GM18507 (cell line): Measurements from ENCODE around the gene TBX10.
"Not testable (repeated sequence)": the region's sequence is repeated elsewhere in the genome, so short reads cannot be mapped to it uniquely, and the experiment has no call there.

Experiments used
- DNase-seq: peaks from one replicate; pipeline ENCODE4 v3.0.0; 2011; ENCODE audit warnings: low read depth; ENCODE audit not compliant: insufficient read length; ENCODE audit errors: extremely low spot score
- FAIRE-seq: peaks from 2 replicates; lab custom pipeline; 2011; peaks lifted over from hg19 to GRCh38; lab: Jason Lieb, UNC

The TBX10 gene

GRCh38 chr11:67648140-67648795 is 8.7 kb upstream of the TBX10 start:
- DNase-seq (no peak), FAIRE-seq (peak; percentile 91)

- DNase-seq (no peak), FAIRE-seq (no peak)
These were observed 7.9 kb upstream of the TBX10 start for GRCh38 chr11:67647471-67647870.

GRCh38 chr11:67646535-67647336 is 7.2 kb upstream of the TBX10 start:
- DNase-seq: no peak

DNA sequence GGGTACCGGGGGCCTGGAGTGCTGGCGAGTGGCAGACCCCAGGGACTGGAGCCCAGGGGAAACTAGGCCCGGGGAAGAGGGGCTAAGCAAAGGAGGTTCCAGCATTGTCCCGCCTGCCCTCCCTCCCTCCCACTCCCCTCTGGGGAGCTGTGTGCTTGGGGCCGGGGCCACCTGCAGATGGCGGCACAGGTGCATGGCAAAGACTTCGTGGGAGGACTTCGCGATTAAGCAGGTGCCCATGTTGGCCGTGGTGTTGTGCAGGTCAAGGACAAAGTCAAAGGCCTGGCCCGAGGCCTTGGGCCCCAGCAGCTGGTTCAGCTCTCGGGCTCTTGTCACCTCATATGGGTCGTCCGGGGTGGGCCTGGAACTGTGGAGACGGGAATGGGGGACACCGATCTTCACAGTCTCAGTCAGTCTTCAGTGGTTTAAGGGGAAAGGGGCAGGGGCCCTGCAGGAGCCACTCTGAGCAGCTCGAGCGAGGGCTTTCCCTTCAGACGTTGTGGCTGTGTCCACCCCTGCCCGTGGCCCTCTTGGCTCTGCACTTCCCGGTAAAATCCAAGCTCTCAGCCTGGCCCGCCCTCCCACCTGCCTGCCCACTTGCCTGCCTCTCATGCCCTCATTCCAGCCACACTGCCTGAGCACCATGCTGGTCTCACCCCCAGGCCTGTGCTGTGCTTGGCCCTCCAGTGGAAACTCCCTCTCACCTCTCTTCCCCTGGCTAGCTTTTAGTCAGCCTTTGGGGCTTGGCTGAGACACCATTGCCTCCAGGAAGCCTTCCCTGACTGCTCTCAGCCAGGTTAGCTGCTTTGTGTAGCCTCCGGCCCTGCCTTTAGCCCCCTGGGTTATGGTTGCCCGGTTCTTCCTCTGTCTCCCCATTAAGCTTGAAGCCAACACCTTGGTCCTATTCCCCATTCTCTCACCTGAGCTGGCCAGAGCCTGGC is 6.2 kb upstream of the TBX10 start:
- DNase-seq (no peak), FAIRE-seq (peak; percentile 46)

More at GRCh38 chr11:67646535-67647336, 7.2 kb upstream of the TBX10 start:
- peak; percentile 95 for FAIRE-seq

DNA sequence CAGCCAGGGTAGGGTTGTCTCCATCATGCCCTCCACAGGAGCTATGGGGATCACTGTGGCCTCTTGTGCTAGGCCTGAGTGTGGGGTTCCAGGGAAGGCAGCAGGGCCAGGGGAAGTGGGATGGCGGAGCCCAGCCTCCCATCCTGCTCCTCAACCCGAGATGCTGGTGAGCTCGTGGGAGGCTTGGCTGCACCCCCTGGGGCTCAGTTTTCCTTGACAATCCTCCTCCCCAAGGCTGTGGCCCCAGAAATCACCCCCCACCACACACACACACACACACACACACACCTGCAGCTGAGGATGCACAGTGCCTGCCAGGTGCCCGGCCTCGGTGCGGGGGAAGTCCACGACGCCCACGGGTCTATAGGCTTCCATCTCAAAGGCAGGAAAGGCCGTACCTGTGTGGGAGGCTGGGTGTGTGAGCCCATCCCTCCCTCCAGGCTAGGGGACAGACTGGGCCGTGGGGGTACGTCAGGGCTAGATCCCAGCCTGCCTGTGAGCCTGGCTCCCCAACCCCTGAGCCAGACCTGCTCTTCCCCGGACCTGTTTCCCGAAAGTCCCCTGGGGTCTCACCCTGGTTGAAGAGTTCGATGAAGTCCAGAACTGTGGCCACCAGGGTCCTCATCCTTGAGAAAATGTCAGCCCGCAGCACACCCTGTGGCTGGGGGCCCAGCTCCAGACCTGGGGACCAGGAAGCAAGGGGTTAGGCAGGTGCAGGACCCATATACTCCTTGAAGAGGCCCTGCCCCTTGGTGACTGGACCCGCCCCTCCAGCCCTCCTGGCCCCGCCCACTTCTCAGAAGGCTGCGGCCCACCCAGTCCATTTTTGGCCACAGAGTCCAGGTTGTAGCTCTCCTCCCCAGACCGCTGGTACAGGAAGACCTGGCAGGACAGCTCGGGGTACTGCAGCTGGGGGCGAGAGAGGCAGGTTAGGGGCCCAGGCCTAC is 5.2 kb upstream of the TBX10 start:
- FAIRE-seq: no peak

GRCh38 chr11:67644042-67644441 is 4.5 kb upstream of the TBX10 start:
- DNase-seq (no peak), FAIRE-seq (no peak)

More for the DNA sequence above, 5.2 kb upstream of the TBX10 start:
- no peak for DNase-seq

DNA sequence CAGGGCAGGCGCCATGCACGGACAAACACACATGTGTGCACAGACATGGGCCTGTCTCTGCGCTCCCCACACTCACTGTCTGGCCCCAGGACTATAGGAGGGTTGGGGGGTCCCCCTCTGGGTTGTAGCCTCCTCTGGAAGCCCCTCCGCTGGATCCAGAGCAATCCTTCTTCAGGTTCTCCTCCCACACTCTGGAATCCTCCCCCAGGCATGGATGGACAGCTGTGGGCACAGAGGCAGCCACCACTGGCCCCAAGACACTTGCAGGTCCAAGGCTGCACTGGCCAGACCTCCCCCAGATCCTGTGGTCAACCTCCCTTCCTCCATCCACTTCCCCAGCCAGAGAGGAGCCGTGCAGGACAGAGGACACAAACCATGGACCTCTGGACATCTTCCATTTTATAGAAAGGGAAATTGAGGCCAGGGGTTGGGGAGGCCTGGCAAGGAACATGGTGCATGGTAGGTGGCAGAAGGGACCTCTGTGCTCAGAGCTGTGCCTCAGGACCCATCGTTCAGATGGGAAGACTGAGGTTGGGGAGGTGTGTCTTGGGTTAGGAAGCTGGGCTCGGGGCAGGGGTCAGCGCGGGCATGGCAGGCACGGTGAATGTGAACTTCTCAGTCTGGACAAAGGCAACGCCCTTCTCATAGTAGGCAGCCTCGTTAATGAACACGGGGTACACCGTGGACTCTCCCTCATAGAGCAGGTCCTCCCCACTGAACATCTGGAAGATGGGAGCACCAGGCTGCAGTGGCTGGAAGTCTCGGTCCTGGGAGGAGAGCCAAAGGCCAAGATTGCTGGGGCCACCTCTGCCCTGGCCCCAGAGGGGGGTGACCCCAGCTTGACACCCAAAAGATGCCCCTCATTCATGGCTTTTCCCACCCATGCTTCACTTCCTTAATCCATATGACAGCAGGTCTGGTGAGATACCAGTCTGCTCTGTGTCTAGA is 2.9 kb upstream of the TBX10 start:
- no peak for FAIRE-seq
- DNase-seq: no peak

- no peak for DNase-seq
- no peak for FAIRE-seq
These were observed 2.0 kb upstream of the TBX10 start for GRCh38 chr11:67641338-67642172.

DNA sequence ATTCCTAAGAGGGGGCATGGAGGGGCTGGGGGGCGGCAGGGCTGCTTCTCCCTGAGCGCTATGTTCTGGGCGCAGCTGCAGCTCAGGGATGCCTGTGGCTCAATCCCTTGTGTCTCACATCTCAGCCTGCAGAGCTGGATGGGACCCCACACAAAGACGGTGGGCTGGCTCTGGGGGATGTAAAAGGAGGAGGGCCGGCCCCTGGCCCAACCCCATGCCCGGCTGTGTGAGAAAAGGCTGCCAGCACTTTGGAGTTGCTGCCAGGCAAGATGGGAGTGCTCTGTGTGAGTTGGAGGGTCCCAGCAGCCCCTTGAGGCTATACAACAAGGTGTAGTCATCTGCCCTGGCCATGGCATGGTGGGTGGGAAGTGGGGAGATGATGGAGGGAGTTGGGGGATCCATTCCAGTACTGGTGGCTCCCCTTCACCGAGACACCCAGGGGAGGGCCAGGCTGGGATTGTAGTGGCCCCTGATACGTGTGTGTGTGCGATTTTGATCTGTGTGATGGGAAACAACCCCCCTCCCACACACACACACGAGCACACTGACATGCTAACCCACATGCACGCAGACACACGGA is 1.3 kb upstream of the TBX10 start:
- no peak for FAIRE-seq
- no peak for DNase-seq

DNA sequence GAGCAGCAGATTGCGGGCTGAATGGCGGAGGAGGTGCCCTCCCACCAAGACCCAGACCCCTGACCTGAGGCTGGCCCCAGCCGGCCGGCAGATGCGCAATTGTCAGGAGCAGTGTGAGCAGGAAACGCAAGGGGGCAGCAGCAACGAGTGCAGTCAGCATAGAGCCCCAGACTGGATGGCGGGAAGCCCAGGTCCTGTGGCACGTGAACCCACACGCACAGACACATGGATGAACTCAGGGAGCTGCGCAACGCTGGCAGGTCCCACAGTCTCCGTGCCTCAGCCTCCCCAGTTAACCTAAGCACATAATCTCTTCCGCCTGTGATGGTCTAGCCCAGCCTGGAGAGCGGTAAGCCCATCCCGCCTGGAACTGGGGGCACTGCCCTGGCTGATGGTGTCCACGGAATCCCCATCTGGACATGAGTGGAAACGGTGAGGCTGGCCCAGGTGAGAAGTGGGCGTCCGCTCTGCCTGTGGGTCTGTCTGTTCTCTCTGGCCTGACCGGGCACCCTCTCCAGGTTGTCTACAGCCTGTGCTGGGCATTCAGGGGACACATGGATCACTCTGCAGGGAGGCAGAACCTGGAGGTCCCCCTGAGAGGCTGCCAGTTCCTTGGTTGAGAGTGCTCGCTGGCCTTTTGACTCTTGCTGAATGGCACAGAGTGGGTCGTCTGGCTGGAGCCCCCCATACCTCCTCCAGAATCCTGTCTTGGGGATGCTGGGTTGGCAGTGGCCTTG is 626 bp upstream of the TBX10 start:
- peak; percentile 71 for FAIRE-seq
- DNase-seq: no peak

DNA sequence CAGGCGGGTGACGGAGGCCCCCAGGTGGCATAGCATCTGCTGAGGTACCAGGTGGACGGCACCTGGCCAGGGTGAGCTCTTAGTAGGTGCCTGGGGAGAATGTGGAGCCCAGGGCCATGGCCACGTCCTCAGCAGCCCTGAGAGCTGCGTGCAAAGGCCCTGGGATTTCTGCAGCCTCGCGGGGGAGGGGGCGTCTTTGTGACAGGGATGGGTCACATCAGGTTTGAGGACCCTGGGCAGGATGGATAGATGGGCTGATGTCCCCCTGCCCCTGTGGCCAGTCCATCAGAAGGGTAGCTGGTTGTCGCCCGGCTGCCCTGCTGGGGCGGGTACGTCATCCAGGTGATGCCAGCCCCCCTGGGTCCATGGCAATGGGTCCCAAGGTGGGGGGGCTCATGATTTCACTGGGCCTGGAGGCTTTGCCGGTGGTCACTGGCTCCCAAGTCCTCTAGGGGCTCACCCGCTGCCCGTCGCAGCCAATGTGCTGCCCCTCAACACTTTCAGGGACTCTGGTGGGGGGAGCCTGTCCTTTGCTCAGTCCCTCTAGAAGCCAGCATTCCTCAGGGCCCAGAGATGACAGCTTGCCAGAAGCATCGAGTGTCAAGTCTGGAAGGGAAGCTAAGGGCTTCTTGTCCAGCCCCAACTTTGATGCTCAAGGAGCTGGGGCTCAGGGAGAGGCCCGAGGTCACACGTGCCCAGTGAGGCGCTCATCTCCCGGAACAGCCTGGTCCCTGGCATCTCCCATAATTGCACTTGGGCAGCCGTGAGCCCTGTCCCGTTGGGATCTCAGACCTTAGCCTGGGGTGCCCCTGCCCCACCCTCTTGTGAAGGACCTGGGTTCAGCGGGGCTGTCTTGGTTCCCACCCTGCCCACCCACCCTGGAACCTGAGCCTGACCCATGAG is 777 bp downstream of the TBX10 start:
- DNase-seq: no peak
- FAIRE-seq: no peak

GRCh38 chr11:67637441-67637840 is 2.1 kb downstream of the TBX10 start:
- not testable (repeated sequence) for FAIRE-seq, DNase-seq

GRCh38 chr11:67636962-67637361 is 2.6 kb downstream of the TBX10 start:
- DNase-seq (no peak), FAIRE-seq (peak; percentile 65)

GRCh38 chr11:67635231-67635521 is 4.4 kb downstream of the TBX10 start:
- FAIRE-seq (no peak), DNase-seq (no peak)
